Measurements from ENCODE around the gene ZNF343. TPM values are rescaled to one million over a fixed set of nuclear protein-coding genes. Genes with fewer than 3 reads are reported as not detected.
A peak's percentile ranks its signal among the peaks of the same experiment; 100 is the strongest.
"Not testable (repeated sequence)": the region's sequence is repeated elsewhere in the genome, so short reads cannot be mapped to it uniquely, and the experiment has no call there.

The ZNF343 gene
- total RNA-seq, 1 donor from 2014 or later, result 6.9 TPM

DNA sequence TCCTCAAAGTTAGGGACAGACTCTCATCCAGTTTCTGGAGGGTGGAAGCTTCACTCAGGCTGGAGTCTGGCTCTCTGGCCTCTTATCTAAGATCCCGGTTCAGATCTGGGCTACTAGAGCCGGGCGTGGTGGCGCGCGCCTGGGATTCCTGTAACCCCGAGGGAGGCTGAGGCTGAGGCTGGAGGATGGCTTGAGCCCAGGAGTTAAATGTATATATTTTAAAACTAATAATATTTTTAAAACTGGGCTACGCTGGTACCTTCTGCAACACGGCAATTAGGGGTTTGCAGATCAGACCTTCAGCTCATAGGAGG is 710 bp upstream of the ZNF343 start:
- DNase-seq (ENCODE audit: low read depth), result no peak
- TF ChIP-seq, protein P1, sequence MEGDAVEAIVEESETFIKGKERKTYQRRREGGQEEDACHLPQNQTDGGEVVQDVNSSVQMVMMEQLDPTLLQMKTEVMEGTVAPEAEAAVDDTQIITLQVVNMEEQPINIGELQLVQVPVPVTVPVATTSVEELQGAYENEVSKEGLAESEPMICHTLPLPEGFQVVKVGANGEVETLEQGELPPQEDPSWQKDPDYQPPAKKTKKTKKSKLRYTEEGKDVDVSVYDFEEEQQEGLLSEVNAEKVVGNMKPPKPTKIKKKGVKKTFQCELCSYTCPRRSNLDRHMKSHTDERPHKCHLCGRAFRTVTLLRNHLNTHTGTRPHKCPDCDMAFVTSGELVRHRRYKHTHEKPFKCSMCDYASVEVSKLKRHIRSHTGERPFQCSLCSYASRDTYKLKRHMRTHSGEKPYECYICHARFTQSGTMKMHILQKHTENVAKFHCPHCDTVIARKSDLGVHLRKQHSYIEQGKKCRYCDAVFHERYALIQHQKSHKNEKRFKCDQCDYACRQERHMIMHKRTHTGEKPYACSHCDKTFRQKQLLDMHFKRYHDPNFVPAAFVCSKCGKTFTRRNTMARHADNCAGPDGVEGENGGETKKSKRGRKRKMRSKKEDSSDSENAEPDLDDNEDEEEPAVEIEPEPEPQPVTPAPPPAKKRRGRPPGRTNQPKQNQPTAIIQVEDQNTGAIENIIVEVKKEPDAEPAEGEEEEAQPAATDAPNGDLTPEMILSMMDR (conservative IDR thresholded peaks at IDR 0.05; ENCODE audit: low read depth, low read length), result no peak

DNA sequence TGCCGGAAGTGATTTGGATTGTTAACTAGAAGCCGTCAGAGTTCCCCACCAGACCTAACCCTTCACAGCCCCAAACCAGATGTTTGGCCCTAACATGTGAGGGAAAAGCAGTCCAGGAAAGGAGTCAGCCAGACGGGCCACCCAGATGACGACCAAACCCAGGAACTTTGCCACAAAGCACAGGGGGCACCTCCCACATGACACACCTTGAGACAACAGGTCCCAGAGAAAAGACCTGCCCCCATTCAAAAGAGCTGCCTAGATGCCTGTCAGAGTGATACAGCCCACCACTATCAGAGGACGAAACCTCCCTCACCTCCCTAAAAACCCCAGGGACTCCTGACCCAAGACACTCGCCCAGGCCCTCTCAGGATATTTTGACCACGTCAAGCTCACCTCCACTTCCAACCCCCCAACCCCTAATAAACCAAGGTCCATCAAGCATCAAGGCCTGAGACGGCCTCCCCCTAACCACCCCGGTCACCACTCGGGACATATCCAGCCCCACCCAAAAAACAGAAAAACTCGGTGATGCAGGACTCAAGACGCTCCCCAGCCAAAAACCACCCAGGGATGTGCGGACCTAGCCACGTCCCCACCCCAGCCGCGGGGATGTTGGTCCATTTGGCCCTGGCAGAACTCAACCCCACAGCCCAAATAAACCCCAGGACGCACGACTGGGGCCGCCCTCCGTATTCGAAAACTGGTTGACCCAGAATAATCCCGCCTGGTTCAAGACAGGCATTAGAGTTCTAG is 662 bp downstream of the ZNF343 start:
- no peak for DNase-seq (ENCODE audit: low read depth)
- H3K4me3 ChIP-seq (ENCODE audit: low read depth, low read length), result peak overlapping the region; percentile 94
- TF ChIP-seq, protein P1 (conservative IDR thresholded peaks at IDR 0.05; ENCODE audit: low read depth, low read length), result no peak

More for the DNA sequence above, 710 bp upstream of the ZNF343 start:
- peak overlapping the region; percentile 94 for H3K4me3 ChIP-seq (ENCODE audit: low read depth, low read length)

DNA sequence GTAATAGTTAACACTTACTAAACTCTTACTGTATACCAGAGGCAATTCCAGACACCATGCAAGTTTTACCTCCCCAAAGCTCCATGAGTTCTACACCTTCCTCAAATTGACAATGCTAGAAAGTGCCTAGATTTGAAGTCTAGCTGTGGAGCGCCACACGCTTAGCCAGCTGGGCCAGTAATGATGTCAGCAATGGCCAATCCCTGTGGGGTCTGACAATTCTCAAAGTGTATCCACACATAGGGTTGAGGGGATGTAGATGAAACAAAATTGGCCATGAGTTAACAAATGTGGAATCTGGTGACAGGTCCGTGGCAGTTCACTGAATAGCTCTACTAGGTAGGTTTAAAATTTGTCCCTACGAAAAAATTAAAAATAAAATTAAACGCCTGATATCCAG is 1.3 kb downstream of the ZNF343 start:
- H3K4me3 ChIP-seq (ENCODE audit: low read depth, low read length), result peak overlapping the region; percentile 94
- TF ChIP-seq, protein P1 (conservative IDR thresholded peaks at IDR 0.05; ENCODE audit: low read depth, low read length), result no peak
- no peak for DNase-seq (ENCODE audit: low read depth)

DNA sequence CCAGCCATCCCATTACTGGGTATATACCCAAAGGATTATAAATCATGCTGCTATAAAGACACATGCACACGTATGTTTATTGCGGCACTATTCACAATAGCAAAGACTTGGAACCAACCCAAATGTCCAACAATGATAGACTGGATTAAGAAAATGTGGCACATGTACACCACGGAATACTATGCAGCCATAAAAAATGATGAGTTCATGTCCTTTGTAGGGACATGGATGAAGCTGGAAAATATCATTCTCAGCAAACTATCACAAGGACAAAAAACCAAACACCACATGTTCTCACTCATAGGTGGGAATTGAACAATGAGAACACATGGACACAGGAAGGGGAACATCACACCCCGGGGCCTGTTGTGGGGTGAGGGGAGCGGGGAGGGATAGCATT is 2.3 kb downstream of the ZNF343 start:
- not testable (repeated sequence) for DNase-seq (ENCODE audit: low read depth); H3K4me3 ChIP-seq (ENCODE audit: low read depth, low read length)

DNA sequence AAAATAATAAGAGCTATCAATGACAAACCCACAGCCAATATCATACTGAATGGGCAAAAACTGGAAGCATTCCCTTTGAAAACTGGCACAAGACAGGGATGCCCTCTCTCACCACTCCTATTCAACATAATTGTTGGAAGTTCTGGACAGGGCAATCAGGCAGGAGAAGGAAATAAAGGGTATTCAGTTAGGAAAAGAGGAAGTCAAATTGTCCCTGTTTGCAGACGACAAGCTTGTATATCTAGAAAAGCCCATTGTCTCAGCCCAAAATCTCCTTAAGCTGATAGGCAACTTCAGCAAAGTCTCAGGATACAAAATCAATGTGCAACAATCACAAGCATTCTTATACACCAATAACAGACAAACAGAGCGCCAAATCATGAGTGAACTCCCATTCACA is 3.9 kb downstream of the ZNF343 start:
- not testable (repeated sequence) for H3K4me3 ChIP-seq (ENCODE audit: low read depth, low read length); DNase-seq (ENCODE audit: low read depth)

DNA sequence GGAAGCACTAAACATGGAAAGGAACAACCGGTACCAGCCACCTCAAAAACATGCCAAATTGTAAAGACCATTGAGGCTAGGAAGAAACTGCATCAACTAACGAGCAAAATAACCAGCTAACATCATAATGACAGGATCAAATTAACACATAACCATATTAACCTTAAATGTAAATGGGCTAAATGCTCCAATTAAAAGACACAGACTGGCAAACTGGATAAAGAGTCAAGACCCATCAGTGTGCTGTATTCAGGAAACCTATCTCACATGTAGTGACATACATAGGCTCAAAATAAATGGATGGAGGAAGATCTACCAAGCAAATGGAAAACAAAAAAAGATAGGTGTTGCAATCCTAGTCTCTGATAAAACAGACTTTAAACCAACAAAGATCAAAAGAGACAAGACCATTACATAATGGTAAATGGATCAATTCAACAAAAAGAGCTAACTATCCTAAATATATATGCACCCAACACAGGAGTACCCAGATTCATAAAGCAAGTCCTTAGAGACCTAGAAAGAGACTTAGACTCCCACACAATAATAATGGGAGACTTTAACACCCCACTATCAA is 5.8 kb downstream of the ZNF343 start:
- not testable (repeated sequence) for H3K4me3 ChIP-seq (ENCODE audit: low read depth, low read length); DNase-seq (ENCODE audit: low read depth)

DNA sequence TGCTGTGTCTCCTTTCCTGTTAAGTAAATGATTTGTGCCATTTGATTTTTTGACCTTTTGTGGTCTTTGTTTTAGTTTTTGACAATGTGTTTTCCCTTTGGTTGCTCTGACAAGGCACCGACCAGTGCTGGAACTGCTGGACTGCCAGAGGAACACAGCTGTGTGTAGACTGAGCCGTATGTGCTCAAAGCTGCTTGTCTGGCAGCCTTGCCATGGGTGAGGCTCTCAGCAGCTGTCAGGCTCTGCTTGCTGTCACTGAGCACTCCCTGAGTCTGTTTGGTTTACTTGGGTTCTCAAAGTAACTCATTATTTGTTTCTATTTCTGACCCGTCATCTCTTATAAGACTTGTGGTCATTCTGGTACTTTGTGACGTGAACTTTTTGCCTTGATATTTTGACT is 23.1 kb downstream of the ZNF343 start:
- TF ChIP-seq, protein P1 (conservative IDR thresholded peaks at IDR 0.05; ENCODE audit: low read depth, low read length), result no peak
- DNase-seq (ENCODE audit: low read depth), result no peak
- no peak overlapping the region for H3K4me3 ChIP-seq (ENCODE audit: low read depth, low read length)

DNA sequence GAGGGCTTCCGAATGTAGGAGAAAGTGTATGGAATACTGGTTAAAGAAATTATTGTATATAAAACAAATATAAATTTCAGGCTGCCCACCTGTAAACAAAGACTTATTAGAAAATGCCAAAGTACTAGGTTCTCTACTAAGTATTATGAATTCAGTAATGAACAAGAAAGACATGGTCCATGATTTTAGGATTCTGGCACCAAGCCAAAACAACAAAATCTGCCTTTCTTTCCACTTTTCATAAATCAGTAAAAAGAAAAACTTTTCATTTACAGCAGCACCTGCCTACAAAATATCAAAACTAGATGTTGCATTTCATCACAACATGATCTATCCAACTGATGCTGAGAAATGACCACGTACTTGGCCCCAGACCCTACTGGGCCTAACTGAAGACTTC is 23.6 kb downstream of the ZNF343 start:
- DNase-seq (ENCODE audit: low read depth), result no peak
- H3K4me3 ChIP-seq (ENCODE audit: low read depth, low read length), result no peak overlapping the region
- TF ChIP-seq, protein P1 (conservative IDR thresholded peaks at IDR 0.05; ENCODE audit: low read depth, low read length), result no peak
